ENCODE measurements around the gene PRRC2B. TPM values are rescaled to one million over a fixed set of nuclear protein-coding genes. Genes with fewer than 3 reads are reported as not detected.

PRRC2B gene
- total RNA-seq, 8 experiments from 2014 or later, result 40.6 to 206 (median 126) TPM

GRCh38 chr9:131418143-131419025 is 24.5 kb downstream of the PRRC2B start:
- WGBS, 10 experiments, result 20 to 87% (median 60%) methylated on average over 1 to 7 of the region's 7 CpGs; no CpG with 5 or more reads in 1 of the 10 experiments
- peak in 5 of 8 experiments; percentile 70 to 86 (median 82) for ATAC-seq (replicated peaks in 6 of 8)
- peaks cover 31 to 58% of the 10 kb centered on the region in 2 donors for H3K4me1 ChIP-seq (replicated peaks in 1 of 2)
- peak overlapping the region; percentile 61 to 68 for H3K27ac ChIP-seq
- in situ Hi-C loops (cut with MboI; ENCODE audit: low pct_unique_long_range_greater_than_20kb in 2 of 9, low sequenced_read_pairs in 9 of 9, unreplicated experiment in 9 of 9), result no loop called here
- H3K4me3 ChIP-seq, result no peak overlapping the region

- peak overlapping the region; percentile 61 to 68 for H3K27ac ChIP-seq
- peaks cover 36 to 60% of the 10 kb centered on the region in 2 donors for H3K4me1 ChIP-seq (replicated peaks in 1 of 2)
- in situ Hi-C loops (cut with MboI; ENCODE audit: low pct_unique_long_range_greater_than_20kb in 2 of 9, low sequenced_read_pairs in 9 of 9, unreplicated experiment in 9 of 9), result no loop called here
- no peak overlapping the region for H3K4me3 ChIP-seq
- no peak for ATAC-seq (replicated peaks in 6 of 8)
- 0 to 100% (median 75%) methylated on average over 1 to 4 of the region's 8 CpGs; no CpG with 5 or more reads in 1 of the 10 experiments for WGBS, 10 experiments
These were observed 25.2 kb downstream of the PRRC2B start for GRCh38 chr9:131419026-131419614.

DNA sequence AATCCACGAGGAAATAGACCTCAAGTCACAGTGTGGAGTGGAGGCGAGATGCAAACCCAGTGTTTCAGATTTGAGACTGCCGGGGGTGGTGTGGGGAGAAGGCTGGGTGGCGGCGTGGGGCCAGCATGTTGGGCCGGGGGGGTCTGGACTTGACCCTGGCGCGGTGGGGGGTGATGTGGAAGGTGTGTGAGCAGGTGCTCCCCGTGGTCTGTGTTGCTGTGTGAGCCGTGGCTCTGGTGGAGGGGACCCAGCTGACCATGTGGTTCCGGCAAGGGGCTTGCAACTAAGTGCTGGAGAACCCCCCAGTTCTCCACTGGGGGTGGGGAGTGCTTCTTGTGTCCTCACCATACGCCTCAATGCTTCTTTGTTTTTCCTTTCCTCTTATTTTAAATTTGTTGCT is 25.8 kb downstream of the PRRC2B start:
- in situ Hi-C loops (cut with MboI; ENCODE audit: low pct_unique_long_range_greater_than_20kb in 2 of 9, low sequenced_read_pairs in 9 of 9, unreplicated experiment in 9 of 9), result no loop called here
- H3K27ac ChIP-seq, result no peak overlapping the region
- H3K4me3 ChIP-seq, result no peak overlapping the region
- WGBS, 10 experiments, result 100% methylated on average over 1 to 2 of the region's 12 CpGs; no CpG with 5 or more reads in 5 of the 10 experiments
- peaks cover 36 to 60% of the 10 kb centered on the region in 2 donors for H3K4me1 ChIP-seq (replicated peaks in 1 of 2)
- no peak for ATAC-seq (replicated peaks in 6 of 8)

DNA sequence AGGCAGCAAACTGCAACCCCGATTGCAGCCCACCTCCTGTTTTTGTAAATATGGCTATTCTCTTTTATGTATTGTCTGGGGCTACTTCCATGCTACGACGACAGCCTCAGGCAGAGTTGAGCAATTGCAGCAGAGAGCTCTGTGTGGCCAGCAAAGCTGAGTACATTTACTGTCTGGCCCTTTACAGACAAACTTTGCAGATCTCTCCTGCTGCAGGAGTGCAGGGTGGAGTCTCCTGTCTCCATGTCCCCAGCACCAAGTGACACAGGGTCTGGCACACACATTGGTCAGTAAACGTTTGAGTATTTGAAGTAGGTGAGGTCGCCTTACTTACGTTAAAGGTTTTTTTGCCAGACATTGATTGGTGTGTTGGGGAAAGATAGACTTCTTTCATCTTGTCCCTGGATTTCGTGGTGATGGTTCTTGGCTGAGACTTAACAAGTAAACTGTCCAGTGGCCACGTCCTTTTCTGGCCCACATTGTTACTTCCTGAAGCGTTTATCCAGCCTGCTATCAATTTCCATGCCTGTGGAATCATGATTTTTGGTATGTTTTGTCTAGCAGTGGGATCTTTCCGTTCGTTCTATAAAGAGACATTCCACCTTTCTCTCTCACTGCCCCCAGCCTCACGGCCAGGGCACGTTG is 27.2 kb downstream of the PRRC2B start:
- in situ Hi-C loops (cut with MboI; ENCODE audit: low pct_unique_long_range_greater_than_20kb in 2 of 9, low sequenced_read_pairs in 9 of 9, unreplicated experiment in 9 of 9), result no loop called here
- H3K4me3 ChIP-seq, result no peak overlapping the region
- 0 to 79% (median 61%) methylated on average over 2 to 12 of the region's 13 CpGs; no CpG with 5 or more reads in 2 of the 10 experiments for WGBS, 10 experiments
- H3K4me1 ChIP-seq (replicated peaks in 1 of 2), result peaks cover 36 to 60% of the 10 kb centered on the region in 2 donors
- peak in 4 of 8 experiments; percentile 37 to 71 (median 55) for ATAC-seq (replicated peaks in 6 of 8)
- H3K27ac ChIP-seq, result peak overlapping the region in 1 of 2 donors; percentile 28

GRCh38 chr9:131421691-131422090 is 27.8 kb downstream of the PRRC2B start:
- in situ Hi-C loops (cut with MboI; ENCODE audit: low pct_unique_long_range_greater_than_20kb in 2 of 9, low sequenced_read_pairs in 9 of 9, unreplicated experiment in 9 of 9), result no loop called here
- ATAC-seq (replicated peaks in 6 of 8), result no peak
- Histone ChIP-seq H3K27ac (no peak overlapping the region), H3K4me1 (replicated peaks in 1 of 2) (peaks cover 36 to 60% of the 10 kb centered on the region in 2 donors), H3K4me3 (no peak overlapping the region)
- 57 to 100% (median 89%) methylated on average over 1 to 8 of the region's 8 CpGs; no CpG with 5 or more reads in 3 of the 10 experiments for WGBS, 10 experiments

- WGBS, 10 experiments, result 0 to 100% (median 62%) methylated on average over 1 to 6 of the region's 12 CpGs; no CpG with 5 or more reads in 1 of the 10 experiments
These were observed 28.4 kb downstream of the PRRC2B start for GRCh38 chr9:131422241-131422792.

GRCh38 chr9:131423171-131423581 is 29.3 kb downstream of the PRRC2B start:
- Histone ChIP-seq H3K4me3 (no peak overlapping the region), H3K27ac (peak overlapping the region in 1 of 2 donors; percentile 24), H3K4me1 (replicated peaks in 1 of 2) (peaks cover 24 to 45% of the 10 kb centered on the region in 2 donors)
- 0 to 80% (median 30%) methylated on average over 1 to 9 of the region's 14 CpGs; no CpG with 5 or more reads in 3 of the 10 experiments for WGBS, 10 experiments
- in situ Hi-C loops (cut with MboI; ENCODE audit: low pct_unique_long_range_greater_than_20kb in 2 of 9, low sequenced_read_pairs in 9 of 9, unreplicated experiment in 9 of 9), result no loop called here
- ATAC-seq (replicated peaks in 6 of 8), result peak; percentile 59 to 89 (median 81)

More at GRCh38 chr9:131422241-131422792, 28.4 kb downstream of the PRRC2B start:
- H3K4me3 ChIP-seq, result no peak overlapping the region
- H3K27ac ChIP-seq, result no peak overlapping the region
- peak in 1 of 8 experiments; percentile 7 for ATAC-seq (replicated peaks in 6 of 8)
- peaks cover 32 to 54% of the 10 kb centered on the region in 2 donors for H3K4me1 ChIP-seq (replicated peaks in 1 of 2)
- in situ Hi-C loops (cut with MboI; ENCODE audit: low pct_unique_long_range_greater_than_20kb in 2 of 9, low sequenced_read_pairs in 9 of 9, unreplicated experiment in 9 of 9), result no loop called here

GRCh38 chr9:131426545-131426944 is 32.7 kb downstream of the PRRC2B start:
- Histone ChIP-seq H3K27ac (no peak overlapping the region), H3K4me3 (no peak overlapping the region), H3K4me1 (replicated peaks in 1 of 2) (peaks cover 14 to 15% of the 10 kb centered on the region in 2 donors)
- in situ Hi-C loops (cut with MboI; ENCODE audit: low pct_unique_long_range_greater_than_20kb in 2 of 9, low sequenced_read_pairs in 9 of 9, unreplicated experiment in 9 of 9), result no loop called here
- WGBS, 10 experiments, result 93 to 100% methylated on average over 1 to 2 of the region's 3 CpGs; no CpG with 5 or more reads in 8 of the 10 experiments
- no peak for ATAC-seq (replicated peaks in 6 of 8)

- in situ Hi-C loops (cut with MboI; ENCODE audit: low pct_unique_long_range_greater_than_20kb in 2 of 9, low sequenced_read_pairs in 9 of 9, unreplicated experiment in 9 of 9), result no loop called here
- WGBS, 10 experiments, result 55 to 100% (median 97%) methylated on average over 1 to 9 of the region's 10 CpGs; no CpG with 5 or more reads in 3 of the 10 experiments
- peak in 1 of 8 experiments; percentile 45 for ATAC-seq (replicated peaks in 6 of 8)
These were observed 35.5 kb downstream of the PRRC2B start for GRCh38 chr9:131429121-131430012.

GRCh38 chr9:131432050-131432449 is 38.2 kb downstream of the PRRC2B start:
- in situ Hi-C loops (cut with MboI; ENCODE audit: low pct_unique_long_range_greater_than_20kb in 2 of 9, low sequenced_read_pairs in 9 of 9, unreplicated experiment in 9 of 9), result no loop called here
- no peak overlapping the region for H3K4me3 ChIP-seq
- 90 to 100% (median 100%) methylated on average over 1 to 4 of the region's 4 CpGs; no CpG with 5 or more reads in 4 of the 10 experiments for WGBS, 10 experiments
- H3K4me1 ChIP-seq (replicated peaks in 1 of 2), result peaks cover 13 to 15% of the 10 kb centered on the region in 2 donors
- no peak overlapping the region for H3K27ac ChIP-seq
- ATAC-seq (replicated peaks in 6 of 8), result no peak

More at GRCh38 chr9:131429121-131430012, 35.5 kb downstream of the PRRC2B start:
- H3K4me3 ChIP-seq, result no peak overlapping the region
- H3K4me1 ChIP-seq (replicated peaks in 1 of 2), result no peaks in the 10 kb centered on the region
- no peak overlapping the region for H3K27ac ChIP-seq

DNA sequence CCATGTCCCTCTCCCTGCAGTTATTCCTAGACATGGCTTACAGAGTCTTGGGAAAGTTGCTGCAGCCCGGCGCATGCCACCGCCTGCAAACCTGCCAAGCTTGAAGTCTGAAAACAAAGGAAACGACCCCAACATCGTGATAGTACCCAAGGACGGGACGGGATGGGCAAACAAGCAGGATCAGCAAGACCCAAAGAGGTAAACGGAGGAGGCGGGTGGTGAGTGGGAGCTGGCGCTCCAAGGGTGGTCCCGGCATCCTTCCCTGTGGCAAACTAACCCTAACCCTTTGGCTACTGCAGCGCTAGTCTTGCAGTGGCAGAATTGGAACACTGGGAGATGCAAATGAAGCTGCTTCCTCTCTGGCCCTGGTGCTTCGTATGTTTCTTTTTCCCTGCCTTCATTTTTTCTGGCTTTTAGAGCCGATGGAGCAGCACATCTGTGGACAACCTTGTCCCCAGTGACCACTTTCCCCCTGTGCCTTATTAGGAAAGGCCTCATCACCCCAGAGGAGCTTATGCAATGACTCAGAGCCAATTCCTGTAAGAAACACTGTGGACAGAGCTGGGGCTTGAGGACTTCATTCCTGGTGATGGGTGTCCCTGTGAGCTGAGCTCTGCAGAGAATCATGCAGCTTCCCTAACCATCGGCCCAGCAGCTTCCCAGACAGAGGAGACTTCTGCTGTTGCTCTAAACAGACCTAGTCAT is 38.9 kb downstream of the PRRC2B start:
- H3K4me1 ChIP-seq (replicated peaks in 1 of 2), result peaks cover 13 to 17% of the 10 kb centered on the region in 2 donors
- no peak overlapping the region for H3K4me3 ChIP-seq
- in situ Hi-C loops (cut with MboI; ENCODE audit: low pct_unique_long_range_greater_than_20kb in 2 of 9, low sequenced_read_pairs in 9 of 9, unreplicated experiment in 9 of 9), result no loop called here
- WGBS, 10 experiments, result 55 to 98% (median 82%) methylated on average over 2 to 10 of the region's 15 CpGs; no CpG with 5 or more reads in 4 of the 10 experiments
- peak in 7 of 8 experiments; percentile 8 to 93 (median 55) for ATAC-seq (replicated peaks in 6 of 8)
- H3K27ac ChIP-seq, result no peak overlapping the region
